Stimulated activated CD8-positive, alpha-beta memory T cell treated with anti-CD3 and anti-CD28 coated beads, Interleukin-7, amount 100 ng/mL, for 48 hours (primary cell): ENCODE data around the gene GBF1.
A peak's percentile ranks its signal among the peaks of the same experiment; 100 is the strongest.

Experiments used
- DNase-seq, 2 donors: peaks; one replicate each; pipeline ENCODE4 v3.0.0-alpha.2; 2020; ENCODE audit warnings: low read depth in 1 of 2; ENCODE audit errors: extremely low read depth in 1 of 2

The GBF1 gene

DNA sequence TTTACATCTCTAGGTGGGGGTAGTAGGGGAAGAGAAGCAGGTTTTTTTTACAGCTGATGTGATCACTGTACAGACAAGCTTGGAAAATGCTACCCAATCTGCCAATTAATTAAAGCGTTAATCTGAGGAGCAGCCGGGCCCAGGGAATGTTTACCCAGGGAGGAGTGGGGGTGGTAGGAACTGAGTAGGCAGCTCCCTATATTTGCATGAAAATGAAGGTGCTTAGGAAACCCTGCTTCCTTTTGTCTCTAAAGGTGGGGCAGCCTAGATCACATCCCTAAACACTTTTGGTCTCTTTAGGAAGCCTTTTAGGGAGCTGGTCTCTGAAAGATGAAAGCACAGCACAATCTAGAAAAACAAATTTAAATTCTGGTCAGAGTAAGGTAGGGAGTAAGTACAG is 97.1 kb downstream of the GBF1 start:
- DNase-seq = no peak

DNA sequence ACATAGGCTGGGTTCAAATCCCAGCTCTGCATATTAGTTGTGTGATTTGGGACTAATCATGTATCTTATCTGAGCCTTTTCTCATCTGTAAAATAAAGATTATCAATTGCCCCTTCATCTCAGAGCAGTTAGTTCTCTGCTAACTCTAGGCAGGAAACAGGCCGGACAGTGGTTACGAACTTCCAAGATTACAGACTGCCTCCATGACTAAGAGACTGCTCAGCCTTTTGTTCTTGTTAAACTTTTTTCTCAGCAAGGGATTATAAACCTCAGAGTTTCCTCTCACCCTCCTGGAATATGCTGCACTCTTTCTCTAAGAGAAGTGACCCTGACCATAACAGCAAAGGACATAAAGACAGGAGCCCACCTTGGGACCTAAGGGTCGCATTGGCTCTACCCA is 97.6 kb downstream of the GBF1 start:
- DNase-seq = no peak

- no peak for DNase-seq
Measured at GRCh38 chr10:102344067-102344466, 98.7 kb downstream of the GBF1 start.

GRCh38 chr10:102347236-102347828 is 102.0 kb downstream of the GBF1 start:
- DNase-seq = no peak

DNA sequence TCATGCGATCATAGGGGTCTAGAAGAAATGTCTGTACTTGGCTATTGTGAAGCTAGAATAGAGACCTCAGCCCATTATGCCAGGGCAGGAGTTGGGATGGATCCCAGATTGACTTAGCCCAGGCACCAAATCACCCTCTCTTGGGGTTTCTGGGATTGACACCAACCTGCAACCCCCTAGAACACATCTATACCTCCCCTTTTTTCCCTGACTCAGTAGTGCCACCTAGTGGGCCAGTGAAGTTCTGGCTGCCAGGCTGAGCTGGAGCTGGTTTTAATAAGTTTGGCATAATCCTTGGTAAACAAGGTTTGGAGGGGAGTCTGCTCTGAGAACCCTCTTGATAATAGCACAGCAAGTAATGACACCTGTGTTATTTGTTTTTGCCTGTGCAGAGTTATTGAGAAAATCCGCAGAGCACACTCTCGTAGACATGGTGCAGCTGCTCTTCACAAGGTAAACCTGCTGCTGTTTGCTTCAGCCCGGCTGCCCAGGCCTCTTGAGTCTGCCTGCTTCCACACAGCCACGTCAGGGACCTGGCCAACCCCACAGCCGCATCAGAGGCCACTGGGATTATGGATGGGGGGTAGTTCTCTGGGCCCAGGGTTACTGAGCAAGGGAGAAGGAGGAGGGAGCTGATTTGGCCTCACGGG is 106.9 kb downstream of the GBF1 start:
- DNase-seq = peak; percentile 33 to 39

GRCh38 chr10:102354451-102354850 is 109.1 kb downstream of the GBF1 start:
- DNase-seq = no peak

- no peak for DNase-seq
Measured at GRCh38 chr10:102358712-102359382, 113.5 kb downstream of the GBF1 start.

- DNase-seq = no peak
Measured at GRCh38 chr10:102367441-102367840, 122.1 kb downstream of the GBF1 start.

GRCh38 chr10:102368077-102368476 is 122.7 kb downstream of the GBF1 start:
- DNase-seq = no peak

- DNase-seq = no peak
Measured at GRCh38 chr10:102371295-102371694, 126.0 kb downstream of the GBF1 start.

DNA sequence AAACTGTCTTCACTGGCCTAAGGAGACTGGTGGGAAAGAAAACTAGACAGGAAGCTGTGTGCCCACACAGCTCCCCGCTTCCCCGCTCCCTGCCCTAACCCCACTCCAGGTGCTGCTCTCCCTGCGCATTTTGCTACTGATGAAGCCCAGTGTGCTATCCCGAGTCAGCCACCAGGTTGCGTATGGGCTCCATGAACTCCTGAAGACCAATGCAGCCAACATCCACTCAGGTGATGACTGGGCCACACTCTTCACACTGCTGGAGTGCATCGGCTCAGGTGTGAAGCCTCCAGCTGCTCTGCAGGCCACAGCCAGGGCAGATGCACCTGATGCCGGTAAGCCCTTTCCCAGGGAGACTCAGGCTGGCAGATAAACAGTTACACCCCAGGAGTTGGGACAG is 129.9 kb downstream of the GBF1 start:
- no peak for DNase-seq

DNA sequence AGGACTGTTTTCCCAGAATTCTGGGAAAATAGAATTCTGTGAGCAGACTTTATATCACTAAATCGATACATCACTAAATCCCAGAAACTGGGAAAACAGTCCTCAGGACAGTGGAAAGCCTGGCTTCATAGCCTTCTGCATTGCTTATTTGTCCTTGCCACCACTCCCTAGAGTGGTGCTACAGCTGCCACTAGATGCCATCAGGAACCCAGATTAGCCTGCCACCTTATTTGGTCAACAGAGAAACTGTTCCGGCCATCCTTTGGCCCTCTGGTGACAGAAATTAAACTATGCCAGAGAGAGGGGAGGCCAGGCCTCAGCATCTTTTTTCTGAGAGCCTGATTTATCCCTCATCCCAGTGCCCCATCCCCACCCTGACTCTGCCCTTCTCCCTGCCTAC is 130.5 kb downstream of the GBF1 start:
- no peak for DNase-seq

- no peak for DNase-seq
Measured at GRCh38 chr10:102376901-102377300, 131.6 kb downstream of the GBF1 start.

GRCh38 chr10:102379383-102379782 is 134.1 kb downstream of the GBF1 start:
- no peak for DNase-seq

- DNase-seq = no peak
Measured at GRCh38 chr10:102381983-102382382, 136.7 kb downstream of the GBF1 start.

- DNase-seq = no peak
Measured at GRCh38 chr10:102382871-102383270, 137.5 kb downstream of the GBF1 start.

GRCh38 chr10:102384053-102384452 is 138.7 kb downstream of the GBF1 start:
- DNase-seq = no peak

DNA sequence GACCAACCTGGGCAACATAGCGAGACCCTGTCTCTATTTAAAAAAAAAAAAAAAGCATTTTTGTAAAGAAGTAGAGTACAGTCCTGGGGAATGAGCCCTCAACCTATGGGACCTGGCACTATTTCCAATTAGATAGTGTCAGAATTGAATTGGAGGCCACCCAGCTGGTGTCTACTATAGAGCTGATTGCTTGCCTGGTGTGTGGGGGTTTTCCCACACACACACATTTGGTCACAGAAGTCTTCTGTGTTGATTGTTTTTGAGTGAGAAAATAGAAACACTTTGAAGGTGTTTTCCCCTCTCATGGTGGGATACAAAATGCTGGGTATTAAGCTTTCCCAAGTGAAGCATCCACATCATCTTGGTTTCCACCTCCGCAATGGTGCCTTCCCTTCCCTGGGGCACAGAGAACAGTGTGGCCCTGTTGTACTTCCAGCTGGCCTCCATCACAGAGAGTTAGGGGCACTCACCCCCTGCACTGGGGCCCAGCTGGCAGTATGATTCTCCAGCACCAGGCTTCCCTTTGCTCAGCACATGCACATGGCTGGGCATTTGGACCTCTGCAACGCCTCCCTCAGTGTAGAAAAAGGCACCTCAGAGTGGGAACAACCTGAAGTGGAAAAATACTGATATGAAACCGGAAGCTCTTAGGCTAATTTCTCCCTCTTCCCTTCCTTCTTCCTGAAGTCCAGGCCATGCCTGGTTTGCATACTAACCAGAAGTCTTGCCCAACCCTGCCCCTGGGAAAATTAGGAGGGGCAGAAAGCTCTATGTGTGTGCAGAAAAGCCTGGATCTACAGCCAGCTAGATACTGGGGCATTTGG is 139.5 kb downstream of the GBF1 start:
- no peak for DNase-seq

GRCh38 chr10:102389894-102390293 is 144.6 kb downstream of the GBF1 start:
- no peak for DNase-seq

- DNase-seq = no peak
Measured at GRCh38 chr10:102392306-102392705, 147.0 kb downstream of the GBF1 start.

DNA sequence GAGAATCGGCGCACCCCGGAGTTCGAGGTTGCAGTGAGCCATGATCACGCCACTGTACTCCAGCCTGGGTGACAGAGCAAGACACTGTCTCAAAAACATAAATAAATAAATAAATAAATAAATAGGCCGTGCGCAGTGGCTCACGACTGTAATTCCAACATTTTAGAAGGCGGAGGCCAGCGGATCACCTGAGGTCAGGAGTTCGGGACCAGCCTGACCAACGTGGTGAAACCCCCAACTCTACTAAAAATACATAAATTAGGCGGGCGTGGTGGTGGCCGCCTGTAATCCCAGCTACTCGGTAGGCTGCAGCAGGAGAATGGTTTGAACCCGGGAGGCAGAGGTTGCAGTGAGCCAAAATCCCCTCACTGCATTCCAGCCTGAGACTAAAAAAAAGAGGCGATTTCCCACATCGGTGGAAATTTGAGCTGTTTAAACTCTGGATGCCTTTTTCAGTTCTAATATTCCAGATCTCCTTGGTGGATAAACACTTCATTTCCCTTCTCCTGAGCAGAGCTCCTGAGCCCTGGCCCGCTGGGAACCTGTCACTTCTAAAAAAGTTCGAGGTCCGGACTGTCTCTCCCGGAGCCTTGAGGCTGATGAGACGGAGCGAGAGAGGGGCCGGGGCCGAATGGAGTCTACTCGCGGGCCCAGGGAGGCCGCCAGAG is 148.2 kb downstream of the GBF1 start:
- no peak for DNase-seq
